ENCODE data around the gene NAP1L4. TPM values are rescaled to one million over a fixed set of nuclear protein-coding genes. Genes with fewer than 3 reads are reported as not detected.

NAP1L4 gene
- total and polyA plus RNA-seq, 2 of the 8 experiments (the other 6 are each of a cell fraction or from before 2014, with no cell fraction given), result 75.8 to 194 TPM

- DNase-seq (ENCODE audit: low read depth in 1 of 2, low spot score in 2 of 2) (no peak), FAIRE-seq (no peak)
- no peaks in the 10 kb centered on the region for H3K27me3 ChIP-seq (replicated peaks in 1 of 4; ENCODE audit: control insufficient read depth in 3 of 4, extremely low read depth in 1 of 4, insufficient read depth in 3 of 4, low read length in 3 of 4)
- no peak overlapping the region for H3K9ac ChIP-seq (replicated peaks in 1 of 4; ENCODE audit: extremely low read depth in 1 of 4, low read depth in 3 of 4, low read length in 3 of 4)
- POLR2A ChIA-PET (ENCODE audit: partially characterized antibody), result interaction anchor here (1.0 to 3.0 kb wide), 4 partner anchors 9 to 21 kb away, joined by 3 to 10 read pairs (median 4); partner anchors contain the start of gene NAP1L4
- H3K23ac ChIP-seq (ENCODE audit: insufficient read length), result no peak overlapping the region
- WGBS, 2 experiments (ENCODE audit: extremely low coverage in 1 of 2, insufficient coverage in 1 of 2, insufficient read length in 1 of 2, insufficient replicate concordance in 2 of 2, low coverage in 1 of 2, low lambda C conversion rate in 2 of 2, missing lambda C conversion rate in 1 of 2), result 91% methylated on average over 8 of the region's 8 CpGs; no CpG with 5 or more reads in 1 of the 2 experiments
- H2BK15ac ChIP-seq (ENCODE audit: low read length), result no peak overlapping the region
- no peak overlapping the region for H3K4ac ChIP-seq (replicated peaks; ENCODE audit: insufficient read length, low read depth, low read length)
- no peak overlapping the region for H2AK5ac ChIP-seq (ENCODE audit: low read depth, low read length)
- H3K4me2 ChIP-seq (ENCODE audit: insufficient read depth in 1 of 2, low read depth in 2 of 2, low read length in 2 of 2), result no peak overlapping the region
- H4K20me1 ChIP-seq (replicated peaks in 1 of 2; ENCODE audit: control insufficient read depth in 1 of 2, insufficient read depth in 2 of 2, low read length in 2 of 2), result peaks cover 9 to 17% of the 10 kb centered on the region in 2 experiments
- H2AFZ ChIP-seq (ENCODE audit: low read length), result no peak overlapping the region
- no peak overlapping the region for H2BK5ac ChIP-seq (ENCODE audit: low read depth, low read length)
- no peaks in the 10 kb centered on the region for H3K79me2 ChIP-seq (ENCODE audit: control insufficient read depth in 1 of 2, insufficient read depth in 2 of 2, low read length in 2 of 2)
- no peaks in the 10 kb centered on the region for H3K9me3 ChIP-seq (ENCODE audit: insufficient read depth in 2 of 2, low read depth in 1 of 2, low read length in 1 of 2)
- no peak overlapping the region for H2BK20ac ChIP-seq (ENCODE audit: low read length)
- H2BK120ac ChIP-seq (replicated peaks; ENCODE audit: low read depth, low read length), result no peak overlapping the region
- H3K56ac ChIP-seq (replicated peaks; ENCODE audit: insufficient read length, low read depth, low read length), result no peak overlapping the region
- H3K79me1 ChIP-seq (ENCODE audit: low read depth, low read length), result no peaks in the 10 kb centered on the region
- H2BK12ac ChIP-seq (ENCODE audit: low read depth, low read length), result no peak overlapping the region
- H4K8ac ChIP-seq (ENCODE audit: extremely low read depth, insufficient read depth, low read length), result no peak overlapping the region
- no peaks in the 10 kb centered on the region for H3K23me2 ChIP-seq (ENCODE audit: low read depth, low read length)
- H3K36me3 ChIP-seq (ENCODE audit: control insufficient read depth in 2 of 4, insufficient read depth in 4 of 4, low read length in 3 of 4), result peaks cover 13 to 56% (median 44%) of the 10 kb centered on the region in 4 experiments; a peak in 6 of 8 replicates
- no peak overlapping the region for H3K27ac ChIP-seq (ENCODE audit: low read depth, low read length)
- no peak overlapping the region for H3K4me3 ChIP-seq (ENCODE audit: extremely low read depth in 1 of 4, insufficient read depth in 2 of 4, low read depth in 3 of 4, low read length in 4 of 4)
- no peak overlapping the region for H4K5ac ChIP-seq (ENCODE audit: insufficient read length, low read depth, low read length)
- no peak overlapping the region for H4K91ac ChIP-seq (replicated peaks; ENCODE audit: insufficient read length, low read length)
- no peak overlapping the region for H3K14ac ChIP-seq (ENCODE audit: insufficient read length)
- CTCF ChIA-PET (ENCODE audit: partially characterized antibody), result interaction anchor here (0.7 to 2.3 kb wide), 7 partner anchors 13 to 49 kb away, joined by 3 to 13 read pairs (median 4); no protein-coding TSS in a partner anchor
- H3K18ac ChIP-seq (ENCODE audit: extremely low read depth, low read length), result no peak overlapping the region
- peaks cover 0 to 3% (median 0%) of the 10 kb centered on the region in 4 experiments; a peak in 1 of 7 replicates for H3K4me1 ChIP-seq (replicated peaks in 1 of 4; ENCODE audit: control insufficient read depth in 3 of 4, insufficient read depth in 4 of 4, low read length in 3 of 4)
- no peak for TF ChIP-seq E2F6 (IDR thresholded peaks at IDR 0.05)
- TF ChIP-seq CHD2 (IDR thresholded peaks at IDR 0.05; ENCODE audit: low read length), result no peak
- no peak for TF ChIP-seq MAX (IDR thresholded peaks at IDR 0.05)
- no peak for TF ChIP-seq SP4 (IDR thresholded peaks at IDR 0.05; ENCODE audit: low read length)
- no peak for TF ChIP-seq KDM5A (IDR thresholded peaks at IDR 0.05; ENCODE audit: low read length)
- TF ChIP-seq SP1 (IDR thresholded peaks at IDR 0.05; ENCODE audit: low read depth, low read length), result no peak
- no peak for TF ChIP-seq TAF7 (optimal IDR thresholded peaks at IDR 0.05; ENCODE audit: borderline replicate concordance, low read depth, low read length)
- TF ChIP-seq ATF3 (IDR thresholded peaks at IDR 0.05; ENCODE audit: insufficient read depth, low read depth, low read length), result no peak
- TF ChIP-seq RAD21 (IDR thresholded peaks at IDR 0.05 in 1 of 2, conservative IDR thresholded peaks at IDR 0.05 in 1 of 2; ENCODE audit: low read depth in 2 of 2, low read length in 2 of 2), result no peak
- TF ChIP-seq HDAC6 (IDR thresholded peaks at IDR 0.05; ENCODE audit: low read depth, low read length), result no peak
- TF ChIP-seq FOSL1 (IDR thresholded peaks at IDR 0.05; ENCODE audit: insufficient read depth, low read depth, low read length), result no peak
- no peak for TF ChIP-seq POLR2AphosphoS5 (IDR thresholded peaks at IDR 0.05; ENCODE audit: low read depth, low read length)
Measured at GRCh38 chr11:3002351-3002861, 10.3 kb upstream of the NAP1L4 start.

All from H1 (cell line).